MM.1S (cell line): ENCODE data around the gene SMKR1.

ENCODE experiments used
- CTCF ChIP-seq: fragments of 300-600 bp; sonication (generic); IDR thresholded peaks from 2 replicates; pipeline ENCODE4 v1.5.1; 2016; ENCODE audit warnings: antibody characterized with exemption, low read length, mixed read lengths
- EZH2 ChIP-seq: fragments of 300-600 bp; sonication (generic); optimal IDR thresholded peaks from 2 replicates; pipeline ENCODE3; 2017; ENCODE audit warnings: low read depth, mild to moderate bottlenecking, antibody characterized with exemption, low read length, mixed read lengths
- EZH2phosphoT487 ChIP-seq: fragments of 300-600 bp; sonication (generic); IDR thresholded peaks from 2 replicates; pipeline ENCODE4 v1.6.1; 2018; ENCODE audit warnings: antibody characterized with exemption, low read length

DNA sequence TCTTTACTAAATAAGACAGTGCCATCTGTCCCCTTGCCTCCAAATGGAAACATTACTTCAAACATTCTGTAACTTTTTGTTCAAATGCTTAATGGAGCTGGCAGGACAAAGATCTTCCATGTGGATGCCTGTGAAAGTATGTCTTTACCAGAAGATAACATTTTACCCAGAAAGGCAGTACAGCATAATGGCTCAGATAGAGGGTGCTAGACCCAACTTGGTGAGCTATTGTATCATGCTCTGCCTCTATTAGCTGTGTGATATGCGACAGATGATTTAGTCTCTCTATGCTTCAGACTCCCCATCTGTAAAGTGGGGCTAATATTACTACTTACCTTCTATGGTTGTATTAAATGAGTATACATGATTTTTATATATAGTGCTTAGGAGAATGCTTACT lies 8.8 kb upstream of the SMKR1 start:
- TF ChIP-seq CTCF (peak; percentile 21), EZH2phosphoT487 (no peak), EZH2 (no peak)
